ENCODE results near the gene COG7.
"Not testable (repeated sequence)": the region's sequence is repeated elsewhere in the genome, so short reads cannot be mapped to it uniquely, and the experiment has no call there.

COG7 gene

GRCh38 chr16:23437542-23437941, 15.4 kb downstream of the COG7 start:
- H3K4me3 ChIP-seq (ENCODE audit: insufficient read depth, low read depth, low read length); H3K27me3 ChIP-seq (ENCODE audit: control insufficient read depth, insufficient read depth, low read length, poor library complexity, severe bottlenecking); H3K9me3 ChIP-seq (ENCODE audit: control insufficient read depth, low read length); H3K27ac ChIP-seq (ENCODE audit: insufficient read depth, low read depth, low read length, poor library complexity, severe bottlenecking); H3K4me1 ChIP-seq (ENCODE audit: control insufficient read depth, insufficient read depth, low read length): not testable (repeated sequence)
- 89 to 95% methylated on average over 7 of the region's 7 CpGs for WGBS, 2 experiments
- H3K36me3 ChIP-seq (ENCODE audit: control insufficient read depth, insufficient read depth, low read length), result peaks cover 13% of the 10 kb centered on the region

- whole genome bisulfite sequencing, 2 experiments, result 92 to 93% methylated on average over 4 of the region's 4 CpGs
- Histone ChIP-seq H3K4me1 (ENCODE audit: control insufficient read depth, insufficient read depth, low read length) (no peaks in the 10 kb centered on the region), H3K27me3 (ENCODE audit: control insufficient read depth, insufficient read depth, low read length, poor library complexity, severe bottlenecking) (no peaks in the 10 kb centered on the region), H3K9me3 (ENCODE audit: control insufficient read depth, low read length) (no peaks in the 10 kb centered on the region), H3K36me3 (ENCODE audit: control insufficient read depth, insufficient read depth, low read length) (peaks cover 10% of the 10 kb centered on the region), H3K27ac (ENCODE audit: insufficient read depth, low read depth, low read length, poor library complexity, severe bottlenecking) (no peak overlapping the region), H3K4me3 (ENCODE audit: insufficient read depth, low read depth, low read length) (no peak overlapping the region)
Observed at GRCh38 chr16:23436951-23437350, 16.0 kb downstream of the COG7 start.

- 36 to 44% methylated on average over 5 to 6 of the region's 6 CpGs for WGBS, 2 experiments
- Histone ChIP-seq H3K4me3 (ENCODE audit: insufficient read depth, low read depth, low read length) (no peak overlapping the region), H3K27ac (ENCODE audit: insufficient read depth, low read depth, low read length, poor library complexity, severe bottlenecking) (no peak overlapping the region), H3K36me3 (ENCODE audit: control insufficient read depth, insufficient read depth, low read length) (peaks cover 10% of the 10 kb centered on the region), H3K4me1 (ENCODE audit: control insufficient read depth, insufficient read depth, low read length) (no peaks in the 10 kb centered on the region), H3K9me3 (ENCODE audit: control insufficient read depth, low read length) (no peaks in the 10 kb centered on the region), H3K27me3 (ENCODE audit: control insufficient read depth, insufficient read depth, low read length, poor library complexity, severe bottlenecking) (no peaks in the 10 kb centered on the region)
Observed at GRCh38 chr16:23435500-23435899, 17.5 kb downstream of the COG7 start.

- H3K27ac ChIP-seq (ENCODE audit: insufficient read depth, low read depth, low read length, poor library complexity, severe bottlenecking), result no peak overlapping the region
- H3K4me3 ChIP-seq (ENCODE audit: insufficient read depth, low read depth, low read length), result no peak overlapping the region
- peaks cover 10% of the 10 kb centered on the region for H3K36me3 ChIP-seq (ENCODE audit: control insufficient read depth, insufficient read depth, low read length)
- no peaks in the 10 kb centered on the region for H3K27me3 ChIP-seq (ENCODE audit: control insufficient read depth, insufficient read depth, low read length, poor library complexity, severe bottlenecking)
- H3K4me1 ChIP-seq (ENCODE audit: control insufficient read depth, insufficient read depth, low read length), result no peaks in the 10 kb centered on the region
- no peaks in the 10 kb centered on the region for H3K9me3 ChIP-seq (ENCODE audit: control insufficient read depth, low read length)
- whole genome bisulfite sequencing, 2 experiments, result 46 to 51% methylated on average over 5 to 6 of the region's 6 CpGs
Observed at GRCh38 chr16:23434380-23434779, 18.6 kb downstream of the COG7 start.

- H3K4me3 ChIP-seq (ENCODE audit: insufficient read depth, low read depth, low read length), result no peak overlapping the region
- no peaks in the 10 kb centered on the region for H3K9me3 ChIP-seq (ENCODE audit: control insufficient read depth, low read length)
- peaks cover 10% of the 10 kb centered on the region for H3K36me3 ChIP-seq (ENCODE audit: control insufficient read depth, insufficient read depth, low read length)
- H3K27me3 ChIP-seq (ENCODE audit: control insufficient read depth, insufficient read depth, low read length, poor library complexity, severe bottlenecking), result no peaks in the 10 kb centered on the region
- no peak overlapping the region for H3K27ac ChIP-seq (ENCODE audit: insufficient read depth, low read depth, low read length, poor library complexity, severe bottlenecking)
- WGBS, 2 experiments, result 91 to 93% methylated on average over 16 of the region's 16 CpGs
- no peaks in the 10 kb centered on the region for H3K4me1 ChIP-seq (ENCODE audit: control insufficient read depth, insufficient read depth, low read length)
Observed at GRCh38 chr16:23433261-23433920, 19.6 kb downstream of the COG7 start.

GRCh38 chr16:23432176-23433128, 20.5 kb downstream of the COG7 start:
- no peak overlapping the region for H3K4me3 ChIP-seq (ENCODE audit: insufficient read depth, low read depth, low read length)

GRCh38 chr16:23428351-23428750, 24.6 kb downstream of the COG7 start:
- Histone ChIP-seq H3K27me3 (ENCODE audit: control insufficient read depth, insufficient read depth, low read length, poor library complexity, severe bottlenecking) (no peaks in the 10 kb centered on the region), H3K4me3 (ENCODE audit: insufficient read depth, low read depth, low read length) (no peak overlapping the region), H3K9me3 (ENCODE audit: control insufficient read depth, low read length) (no peaks in the 10 kb centered on the region), H3K36me3 (ENCODE audit: control insufficient read depth, insufficient read depth, low read length) (peaks cover 6% of the 10 kb centered on the region), H3K4me1 (ENCODE audit: control insufficient read depth, insufficient read depth, low read length) (no peaks in the 10 kb centered on the region), H3K27ac (ENCODE audit: insufficient read depth, low read depth, low read length, poor library complexity, severe bottlenecking) (no peak overlapping the region)
- 90 to 100% methylated on average over 2 of the region's 2 CpGs for whole genome bisulfite sequencing, 2 experiments

More at GRCh38 chr16:23432176-23433128, 20.5 kb downstream of the COG7 start:
- 94 to 97% methylated on average over 9 to 10 of the region's 10 CpGs for WGBS, 2 experiments
- H3K27ac ChIP-seq (ENCODE audit: insufficient read depth, low read depth, low read length, poor library complexity, severe bottlenecking), result no peak overlapping the region
- no peaks in the 10 kb centered on the region for H3K4me1 ChIP-seq (ENCODE audit: control insufficient read depth, insufficient read depth, low read length)
- H3K27me3 ChIP-seq (ENCODE audit: control insufficient read depth, insufficient read depth, low read length, poor library complexity, severe bottlenecking), result no peaks in the 10 kb centered on the region
- H3K9me3 ChIP-seq (ENCODE audit: control insufficient read depth, low read length), result no peaks in the 10 kb centered on the region
- peaks cover 7% of the 10 kb centered on the region for H3K36me3 ChIP-seq (ENCODE audit: control insufficient read depth, insufficient read depth, low read length)

- H3K4me3 ChIP-seq (ENCODE audit: insufficient read depth, low read depth, low read length), result no peak overlapping the region
- no peaks in the 10 kb centered on the region for H3K4me1 ChIP-seq (ENCODE audit: control insufficient read depth, insufficient read depth, low read length)
- no peak overlapping the region for H3K27ac ChIP-seq (ENCODE audit: insufficient read depth, low read depth, low read length, poor library complexity, severe bottlenecking)
- 91 to 94% methylated on average over 14 of the region's 14 CpGs for WGBS, 2 experiments
- no peaks in the 10 kb centered on the region for H3K9me3 ChIP-seq (ENCODE audit: control insufficient read depth, low read length)
- no peaks in the 10 kb centered on the region for H3K27me3 ChIP-seq (ENCODE audit: control insufficient read depth, insufficient read depth, low read length, poor library complexity, severe bottlenecking)
- H3K36me3 ChIP-seq (ENCODE audit: control insufficient read depth, insufficient read depth, low read length), result no peaks in the 10 kb centered on the region
Observed at GRCh38 chr16:23424292-23424958, 28.6 kb downstream of the COG7 start.

- no peaks in the 10 kb centered on the region for H3K27me3 ChIP-seq (ENCODE audit: control insufficient read depth, insufficient read depth, low read length, poor library complexity, severe bottlenecking)
- no peaks in the 10 kb centered on the region for H3K36me3 ChIP-seq (ENCODE audit: control insufficient read depth, insufficient read depth, low read length)
- H3K4me1 ChIP-seq (ENCODE audit: control insufficient read depth, insufficient read depth, low read length), result no peaks in the 10 kb centered on the region
- no peaks in the 10 kb centered on the region for H3K9me3 ChIP-seq (ENCODE audit: control insufficient read depth, low read length)
- no peak overlapping the region for H3K27ac ChIP-seq (ENCODE audit: insufficient read depth, low read depth, low read length, poor library complexity, severe bottlenecking)
- no peak overlapping the region for H3K4me3 ChIP-seq (ENCODE audit: insufficient read depth, low read depth, low read length)
- 91 to 97% methylated on average over 10 to 11 of the region's 11 CpGs for WGBS, 2 experiments
Observed at GRCh38 chr16:23423496-23424049, 29.4 kb downstream of the COG7 start.

GRCh38 chr16:23420011-23420410, 33.0 kb downstream of the COG7 start:
- Histone ChIP-seq H3K4me1 (ENCODE audit: control insufficient read depth, insufficient read depth, low read length) (no peaks in the 10 kb centered on the region), H3K36me3 (ENCODE audit: control insufficient read depth, insufficient read depth, low read length) (peaks cover 4% of the 10 kb centered on the region), H3K9me3 (ENCODE audit: control insufficient read depth, low read length) (no peaks in the 10 kb centered on the region), H3K27ac (ENCODE audit: insufficient read depth, low read depth, low read length, poor library complexity, severe bottlenecking) (no peak overlapping the region), H3K27me3 (ENCODE audit: control insufficient read depth, insufficient read depth, low read length, poor library complexity, severe bottlenecking) (no peaks in the 10 kb centered on the region), H3K4me3 (ENCODE audit: insufficient read depth, low read depth, low read length) (no peak overlapping the region)
- 88 to 92% methylated on average over 5 of the region's 5 CpGs for WGBS, 2 experiments
